ENCODE data around the gene ITPKB.

Gene ITPKB

GRCh38 chr1:226682871-226683814 lies 55.9 kb downstream of the ITPKB start:
- no peak for DNase-seq

GRCh38 chr1:226681652-226682493 lies 57.2 kb downstream of the ITPKB start:
- DNase-seq, result no peak

- no peak for DNase-seq
Measured at GRCh38 chr1:226680653-226681052, 58.4 kb downstream of the ITPKB start.

GRCh38 chr1:226679853-226680516 lies 59.1 kb downstream of the ITPKB start:
- DNase-seq, result peak; percentile 29

- DNase-seq, result no peak
Measured at GRCh38 chr1:226679262-226679661, 59.8 kb downstream of the ITPKB start.

GRCh38 chr1:226678701-226679100 lies 60.4 kb downstream of the ITPKB start:
- DNase-seq, result no peak

- DNase-seq, result no peak
Measured at GRCh38 chr1:226678251-226678650, 60.8 kb downstream of the ITPKB start.

- DNase-seq, result peak; percentile 47
Measured at GRCh38 chr1:226677027-226678020, 61.8 kb downstream of the ITPKB start.

- no peak for DNase-seq
Measured at GRCh38 chr1:226676381-226676780, 62.7 kb downstream of the ITPKB start.

GRCh38 chr1:226675715-226676357 lies 63.2 kb downstream of the ITPKB start:
- no peak for DNase-seq

- no peak for DNase-seq
Measured at GRCh38 chr1:226674892-226675714, 64.0 kb downstream of the ITPKB start.

- peak; percentile 56 for DNase-seq
Measured at GRCh38 chr1:226672339-226672762, 66.7 kb downstream of the ITPKB start.

GRCh38 chr1:226671277-226671676 lies 67.8 kb downstream of the ITPKB start:
- no peak for DNase-seq

GRCh38 chr1:226670073-226670472 lies 69.0 kb downstream of the ITPKB start:
- no peak for DNase-seq

- DNase-seq, result no peak
Measured at GRCh38 chr1:226668173-226668560, 70.9 kb downstream of the ITPKB start.

GRCh38 chr1:226666692-226667091 lies 72.4 kb downstream of the ITPKB start:
- no peak for DNase-seq

GRCh38 chr1:226666164-226666506 lies 72.9 kb downstream of the ITPKB start:
- no peak for DNase-seq

- no peak for DNase-seq
Measured at GRCh38 chr1:226665505-226666163, 73.4 kb downstream of the ITPKB start.

GRCh38 chr1:226664413-226665101 lies 74.5 kb downstream of the ITPKB start:
- no peak for DNase-seq

Data from NCI-H226 (cell line).